SK-N-SH (cell line): ENCODE measurements around the gene PPRC1. TPM values are rescaled to one million over a fixed set of nuclear protein-coding genes. Genes with fewer than 3 reads are reported as not detected.

Experiments
- CTCF ChIA-PET: fragments of 300-600, 350-600 bp; formaldehyde crosslinking; extraction: SDS; loops from one replicate; lab custom pipeline; 2021; lab: Yijun Ruan, JAX
- POLR2A ChIA-PET: fragments of 350-600 bp; sonication (Branson Sonifier 250); formaldehyde crosslinking; extraction: SDS; loops from one replicate; lab custom pipeline; 2020; ENCODE audit warnings: antibody characterized with exemption, inconsistent platforms; lab: Yijun Ruan, JAX
- DNase-seq: peaks from one replicate; pipeline ENCODE4 v3.0.0; 2012
- H2AFZ ChIP-seq: fragments of 200-600 bp; sonication (generic); 2 replicates; pipeline ENCODE4 v1.8.1; 2016; ENCODE audit warnings: antibody characterized with exemption, mild to moderate bottlenecking, low read depth
- H3F3A ChIP-seq: fragments of 200-600 bp; sonication (generic); replicated peaks from 2 replicates; pipeline ENCODE3; 2016; ENCODE audit warnings: antibody characterized with exemption, mild to moderate bottlenecking; ENCODE audit not compliant: insufficient read depth
- H3K27ac ChIP-seq, 2 experiments: fragments of 200-500 bp in 1 of 2; fragments of 200-600 bp in 1 of 2; sonication (Bioruptor generic) in 1 of 2; sonication (generic), shearing (Covaris generic) in 1 of 2; 2 replicates each; pipeline versions ENCODE4 v1.5.1 to v1.6.1; 2014 to 2016; ENCODE audit warnings: low read depth in 2 of 2, inconsistent platforms in 1 of 2, low read length in 1 of 2, mild to moderate bottlenecking in 1 of 2, mixed read lengths in 1 of 2
- H3K27me3 ChIP-seq: fragments of 200-600 bp; sonication (generic), shearing (Covaris generic); 2 replicates; pipeline ENCODE4 v1.6.1; 2016; ENCODE audit warnings: mixed run types; ENCODE audit not compliant: insufficient read depth
- H3K36me3 ChIP-seq, 2 experiments: fragments of 200-500 bp in 1 of 2; fragments of 200-600 bp in 1 of 2; sonication (Bioruptor generic) in 1 of 2; sonication (generic) in 1 of 2; replicated peaks in 1 of 2; 2 replicates each; pipeline versions ENCODE3 to v1.5.1; 2014 to 2016; ENCODE audit warnings: low read length in 1 of 2, mild to moderate bottlenecking in 1 of 2; ENCODE audit not compliant: insufficient read depth in 2 of 2, control insufficient read depth in 1 of 2
- H3K4me1 ChIP-seq, 2 experiments: fragments of 200-500 bp in 1 of 2; fragments of 200-600 bp in 1 of 2; sonication (Bioruptor generic) in 1 of 2; sonication (generic), shearing (Covaris generic) in 1 of 2; 2 replicates each; pipeline versions ENCODE4 v1.5.1 to v1.6.1; 2014 to 2016; ENCODE audit warnings: low read depth in 1 of 2, low read length in 1 of 2, mixed run types in 1 of 2; ENCODE audit not compliant: insufficient read depth in 2 of 2, control insufficient read depth in 1 of 2
- H3K4me2 ChIP-seq: fragments of 200-600 bp; sonication (generic), shearing (Covaris generic); 2 replicates; pipeline ENCODE4 v1.6.1; 2017; ENCODE audit warnings: mixed run types
- H3K4me3 ChIP-seq, 2 experiments: fragments of 200-500 bp in 1 of 2; fragments of 200-600 bp in 1 of 2; sonication (Bioruptor generic) in 1 of 2; sonication (generic), shearing (Covaris generic) in 1 of 2; 2 replicates each; pipeline versions ENCODE4 v1.5.1 to v1.8.1; 2014 to 2016; ENCODE audit warnings: low read depth in 2 of 2, inconsistent platforms in 1 of 2, low read length in 1 of 2, mild to moderate bottlenecking in 1 of 2, mixed read lengths in 1 of 2, moderate library complexity in 1 of 2
- H3K79me2 ChIP-seq: fragments of 200-600 bp; sonication (generic); 2 replicates; pipeline ENCODE4 v1.8.1; 2017; ENCODE audit warnings: mild to moderate bottlenecking; ENCODE audit not compliant: insufficient read depth
- H3K9ac ChIP-seq: fragments of 200-600 bp; sonication (generic); 2 replicates; pipeline ENCODE4 v1.6.1; 2017; ENCODE audit warnings: mixed run types
- H3K9me2 ChIP-seq: fragments of 200-600 bp; sonication (generic); 2 replicates; pipeline ENCODE4 v1.6.1; 2017; ENCODE audit warnings: mixed run types
- H3K9me3 ChIP-seq: fragments of 200-600 bp; sonication (generic); 2 replicates; pipeline ENCODE4 v1.6.1; 2017; ENCODE audit warnings: mixed run types, mild to moderate bottlenecking, moderate library complexity
- H4K20me1 ChIP-seq: fragments of 200-600 bp; sonication (generic); 2 replicates; pipeline ENCODE4 v1.6.1; 2017; ENCODE audit warnings: mild to moderate bottlenecking, mixed run types; ENCODE audit not compliant: insufficient read depth
- ELF1 ChIP-seq: IDR thresholded peaks from 2 replicates; pipeline ENCODE4 v1.4.0; 2012
- EP300 ChIP-seq, 2 experiments: IDR thresholded peaks; 2 replicates each; pipeline versions ENCODE4 v1.4.0 to v1.6.1; 2012; ENCODE audit warnings: borderline replicate concordance in 1 of 2, low read depth in 1 of 2, low read length in 1 of 2
- FOXJ3 ChIP-seq: sonication (generic); formaldehyde crosslinking; IDR thresholded peaks from 2 replicates; pipeline ENCODE4 v1.5.1; 2020; ENCODE audit warnings: mild to moderate bottlenecking, missing genetic modification reagents
- FOXM1 ChIP-seq: IDR thresholded peaks from 2 replicates; pipeline ENCODE4 v1.4.0; 2012; ENCODE audit warnings: low read depth, mild to moderate bottlenecking
- GABPA ChIP-seq: IDR thresholded peaks from 2 replicates; pipeline ENCODE4 v1.4.0; 2012; ENCODE audit warnings: low read depth, mild to moderate bottlenecking
- JUND ChIP-seq: IDR thresholded peaks from 2 replicates; pipeline ENCODE4 v1.4.0; 2012
- MEF2A ChIP-seq: IDR thresholded peaks from 2 replicates; pipeline ENCODE4 v1.4.0; 2012; ENCODE audit warnings: low read depth, borderline replicate concordance
- MXI1 ChIP-seq: IDR thresholded peaks from 2 replicates; pipeline ENCODE4 v1.6.1; 2012; ENCODE audit warnings: mild to moderate bottlenecking, low read depth, low read length, improper control_type of control experiment
- NRF1 ChIP-seq: IDR thresholded peaks from 2 replicates; pipeline ENCODE4 v1.6.1; 2012; ENCODE audit warnings: low read depth, mild to moderate bottlenecking, low read length
- PBX3 ChIP-seq: IDR thresholded peaks from 2 replicates; pipeline ENCODE4; 2012
- POLR2AphosphoS5 ChIP-seq: IDR thresholded peaks from 2 replicates; pipeline ENCODE4 v1.6.1; 2012; ENCODE audit warnings: low read depth, low read length
- RAD21 ChIP-seq: IDR thresholded peaks from 2 replicates; pipeline ENCODE4 v1.6.1; 2012; ENCODE audit warnings: mild to moderate bottlenecking, low read length
- SIN3A ChIP-seq: IDR thresholded peaks from 2 replicates; pipeline ENCODE4 v1.6.1; 2012; ENCODE audit warnings: low read depth, mild to moderate bottlenecking, low read length, moderate library complexity, borderline replicate concordance
- SMC3 ChIP-seq: IDR thresholded peaks from 2 replicates; pipeline ENCODE4 v1.6.1; 2012; ENCODE audit warnings: low read depth, low read length, improper control_type of control experiment
- TAF1 ChIP-seq: IDR thresholded peaks from 2 replicates; pipeline ENCODE4 v1.6.1; 2012; ENCODE audit warnings: low read depth, mild to moderate bottlenecking, low read length, moderate library complexity, borderline replicate concordance
- USF1 ChIP-seq: IDR thresholded peaks from 2 replicates; pipeline ENCODE4 v1.4.0; 2012; ENCODE audit warnings: low read depth, borderline replicate concordance
- USF2 ChIP-seq: fragments of 150-350 bp; IDR thresholded peaks from 2 replicates; pipeline ENCODE4 v1.6.1; 2017; ENCODE audit warnings: antibody characterized with exemption, low read length, low read depth, borderline replicate concordance
- WGBS: methylation state at CpG from one replicate; pipeline ENCODE4 v1.1.6; 2017; ENCODE audit warnings: low lambda C conversion rate; 5-methylcytosine and 5-hydroxymethylcytosine counted together
- polyA plus RNA-seq, 3 experiments: library from polyadenylated mRNA; depleted of rRNA; stranded (reverse); fragments of >200 nt; gene quantifications; 2 replicates each; pipeline ENCODE4 v1.2.3, GENCODE V29; 2012

The PPRC1 gene
- polyA plus RNA-seq, 1 of the 3 experiments (the other 2 are of a cell fraction), result 23.1 TPM

GRCh38 chr10:102113956-102114857, 18.6 kb upstream of the PPRC1 start:
- H3K36me3 ChIP-seq, result peaks cover 25 to 29% of the 10 kb centered on the region in 2 experiments
- ChIA-PET CTCF (interaction anchor here (1.0 to 3.4 kb wide), 4 partner anchors 12 to 1052 kb away, joined by 3 to 12 read pairs (median 5); partner anchors contain the start of gene KAZALD1), POLR2A (interaction anchor here (0.8 to 1.0 kb wide), 2 partner anchors 62 to 307 kb away, joined by 3 read pairs; partner anchors contain the start of gene FBXL15)
- peaks cover 21% of the 10 kb centered on the region for H3F3A ChIP-seq
- H3K4me2 ChIP-seq, result peak overlapping the region; percentile 94
- no peak overlapping the region for H2AFZ ChIP-seq
- peak overlapping the region; percentile 86 for H3K9ac ChIP-seq
- H3K9me3 ChIP-seq, result no peaks in the 10 kb centered on the region
- TF ChIP-seq ELF1 (no peak), FOXJ3 (CRISPR knock-in tag) (no peak), TAF1 (no peak), RAD21 (no peak), GABPA (no peak), USF1 (no peak), JUND (no peak), EP300 (IDR thresholded peaks at IDR 0.05; ENCODE audit: borderline replicate concordance in 1 of 2, low read depth in 1 of 2, low read length in 1 of 2) (no peak), FOXM1 (no peak)
- H3K79me2 ChIP-seq, result peaks cover 79% of the 10 kb centered on the region
- H3K4me3 ChIP-seq, result peak overlapping the region; percentile 72 to 84
- under 1% methylated on average over 16 of the region's 45 CpGs for WGBS
- H3K27me3 ChIP-seq, result no peaks in the 10 kb centered on the region
- H3K9me2 ChIP-seq, result no peaks in the 10 kb centered on the region
- peaks cover 41 to 51% of the 10 kb centered on the region in 2 experiments for H3K4me1 ChIP-seq
- peak; percentile 61 for DNase-seq
- peak overlapping the region; percentile 47 to 95 for H3K27ac ChIP-seq
- H4K20me1 ChIP-seq, result peaks cover 47% of the 10 kb centered on the region

- no peak overlapping the region for H2AFZ ChIP-seq
- H3K9me3 ChIP-seq, result no peaks in the 10 kb centered on the region
- H3K9ac ChIP-seq, result peak overlapping the region; percentile 58; the same call in 1 of the 2 replicates
- H3K27me3 ChIP-seq, result no peaks in the 10 kb centered on the region
- WGBS, result 3% methylated on average over 20 of the region's 23 CpGs
- peak overlapping the region; percentile 94 for H3K4me2 ChIP-seq
- CTCF ChIA-PET, result no interaction called here
- peak overlapping the region; percentile 67 to 72 for H3K4me3 ChIP-seq
- peaks cover 41 to 53% of the 10 kb centered on the region in 2 experiments for H3K4me1 ChIP-seq
- POLR2A ChIA-PET, result interaction anchor here (1.0 kb wide), 1 partner anchor 63 kb away, joined by 3 read pairs; no protein-coding TSS in a partner anchor
- peaks cover 17% of the 10 kb centered on the region for H3F3A ChIP-seq
- peaks cover 16 to 22% of the 10 kb centered on the region in 2 experiments for H3K36me3 ChIP-seq
- peak overlapping the region; percentile 86 to 95 for H3K27ac ChIP-seq
- no peaks in the 10 kb centered on the region for H3K9me2 ChIP-seq
- TF ChIP-seq MXI1 (no peak), SMC3 (no peak), FOXJ3 (CRISPR knock-in tag) (0 out of 2 replicates have a peak, but pooled peaks have one; percentile 23), JUND (no peak), MEF2A (no peak), PBX3 (0 out of 2 replicates have a peak, but pooled peaks have one; percentile 7), USF1 (no peak), USF2 (no peak), TAF1 (peak; percentile 91), POLR2AphosphoS5 (peak; percentile 93), SIN3A (0 out of 2 replicates have a peak, but pooled peaks have one; percentile 67), NRF1 (no peak)
- DNase-seq, result peak; percentile 88
- H3K79me2 ChIP-seq, result peaks cover 86% of the 10 kb centered on the region
- H4K20me1 ChIP-seq, result peaks cover 42% of the 10 kb centered on the region
Observed at GRCh38 chr10:102114861-102115618, 17.8 kb upstream of the PPRC1 start.
